SK-N-SH (cell line): ENCODE results near the gene BMF. TPM values are rescaled to one million over a fixed set of nuclear protein-coding genes. Genes with fewer than 3 reads are reported as not detected.
"Not testable (repeated sequence)": the region's sequence is repeated elsewhere in the genome, so short reads cannot be mapped to it uniquely, and the experiment has no call there.

Source experiments
- CTCF ChIA-PET: fragments of 300-600, 350-600 bp; formaldehyde crosslinking; extraction: SDS; loops from one replicate; lab custom pipeline; 2021; lab: Yijun Ruan, JAX
- POLR2A ChIA-PET: fragments of 350-600 bp; sonication (Branson Sonifier 250); formaldehyde crosslinking; extraction: SDS; loops from one replicate; lab custom pipeline; 2020; ENCODE audit warnings: antibody characterized with exemption, inconsistent platforms; lab: Yijun Ruan, JAX
- DNase-seq: peaks from one replicate; pipeline ENCODE4 v3.0.0; 2012
- H2AFZ ChIP-seq: fragments of 200-600 bp; sonication (generic); 2 replicates; pipeline ENCODE4 v1.8.1; 2016; ENCODE audit warnings: antibody characterized with exemption, mild to moderate bottlenecking, low read depth
- H3F3A ChIP-seq: fragments of 200-600 bp; sonication (generic); replicated peaks from 2 replicates; pipeline ENCODE3; 2016; ENCODE audit warnings: antibody characterized with exemption, mild to moderate bottlenecking; ENCODE audit not compliant: insufficient read depth
- H3K27ac ChIP-seq, 2 experiments: fragments of 200-500 bp in 1 of 2; fragments of 200-600 bp in 1 of 2; sonication (Bioruptor generic) in 1 of 2; sonication (generic), shearing (Covaris generic) in 1 of 2; 2 replicates each; pipeline versions ENCODE4 v1.5.1 to v1.6.1; 2014 to 2016; ENCODE audit warnings: low read depth in 2 of 2, inconsistent platforms in 1 of 2, low read length in 1 of 2, mild to moderate bottlenecking in 1 of 2, mixed read lengths in 1 of 2
- H3K27me3 ChIP-seq: fragments of 200-600 bp; sonication (generic), shearing (Covaris generic); 2 replicates; pipeline ENCODE4 v1.6.1; 2016; ENCODE audit warnings: mixed run types; ENCODE audit not compliant: insufficient read depth
- H3K36me3 ChIP-seq, 2 experiments: fragments of 200-500 bp in 1 of 2; fragments of 200-600 bp in 1 of 2; sonication (Bioruptor generic) in 1 of 2; sonication (generic) in 1 of 2; replicated peaks in 1 of 2; 2 replicates each; pipeline versions ENCODE3 to v1.5.1; 2014 to 2016; ENCODE audit warnings: low read length in 1 of 2, mild to moderate bottlenecking in 1 of 2; ENCODE audit not compliant: insufficient read depth in 2 of 2, control insufficient read depth in 1 of 2
- H3K4me1 ChIP-seq, 2 experiments: fragments of 200-500 bp in 1 of 2; fragments of 200-600 bp in 1 of 2; sonication (Bioruptor generic) in 1 of 2; sonication (generic), shearing (Covaris generic) in 1 of 2; 2 replicates each; pipeline versions ENCODE4 v1.5.1 to v1.6.1; 2014 to 2016; ENCODE audit warnings: low read depth in 1 of 2, low read length in 1 of 2, mixed run types in 1 of 2; ENCODE audit not compliant: insufficient read depth in 2 of 2, control insufficient read depth in 1 of 2
- H3K4me2 ChIP-seq: fragments of 200-600 bp; sonication (generic), shearing (Covaris generic); 2 replicates; pipeline ENCODE4 v1.6.1; 2017; ENCODE audit warnings: mixed run types
- H3K4me3 ChIP-seq, 2 experiments: fragments of 200-500 bp in 1 of 2; fragments of 200-600 bp in 1 of 2; sonication (Bioruptor generic) in 1 of 2; sonication (generic), shearing (Covaris generic) in 1 of 2; 2 replicates each; pipeline versions ENCODE4 v1.5.1 to v1.8.1; 2014 to 2016; ENCODE audit warnings: low read depth in 2 of 2, inconsistent platforms in 1 of 2, low read length in 1 of 2, mild to moderate bottlenecking in 1 of 2, mixed read lengths in 1 of 2, moderate library complexity in 1 of 2
- H3K79me2 ChIP-seq: fragments of 200-600 bp; sonication (generic); 2 replicates; pipeline ENCODE4 v1.8.1; 2017; ENCODE audit warnings: mild to moderate bottlenecking; ENCODE audit not compliant: insufficient read depth
- H3K9ac ChIP-seq: fragments of 200-600 bp; sonication (generic); 2 replicates; pipeline ENCODE4 v1.6.1; 2017; ENCODE audit warnings: mixed run types
- H3K9me2 ChIP-seq: fragments of 200-600 bp; sonication (generic); 2 replicates; pipeline ENCODE4 v1.6.1; 2017; ENCODE audit warnings: mixed run types
- H3K9me3 ChIP-seq: fragments of 200-600 bp; sonication (generic); 2 replicates; pipeline ENCODE4 v1.6.1; 2017; ENCODE audit warnings: mixed run types, mild to moderate bottlenecking, moderate library complexity
- H4K20me1 ChIP-seq: fragments of 200-600 bp; sonication (generic); 2 replicates; pipeline ENCODE4 v1.6.1; 2017; ENCODE audit warnings: mild to moderate bottlenecking, mixed run types; ENCODE audit not compliant: insufficient read depth
- CHD2 ChIP-seq: fragments of 150-350 bp; IDR thresholded peaks from 2 replicates; pipeline ENCODE4 v1.6.1; 2018; ENCODE audit warnings: low read length; ENCODE audit not compliant: partially characterized antibody
- ELF1 ChIP-seq: IDR thresholded peaks from 2 replicates; pipeline ENCODE4 v1.4.0; 2012
- EZH2phosphoT487 ChIP-seq: fragments of 200-600 bp; sonication (generic); IDR thresholded peaks from 2 replicates; pipeline ENCODE4 v1.6.1; 2017; ENCODE audit warnings: low read depth, mixed run types, mild to moderate bottlenecking, antibody characterized with exemption, moderate library complexity, borderline replicate concordance
- GATA2 ChIP-seq: sonication (generic); formaldehyde crosslinking; IDR thresholded peaks from 2 replicates; pipeline ENCODE4 v1.5.0; 2020; ENCODE audit warnings: mild to moderate bottlenecking, missing genetic modification reagents
- MXI1 ChIP-seq: IDR thresholded peaks from 2 replicates; pipeline ENCODE4 v1.6.1; 2012; ENCODE audit warnings: mild to moderate bottlenecking, low read depth, low read length, improper control_type of control experiment
- NFIC ChIP-seq: IDR thresholded peaks from 2 replicates; pipeline ENCODE4 v1.4.0; 2012; ENCODE audit warnings: borderline replicate concordance
- SMC3 ChIP-seq: IDR thresholded peaks from 2 replicates; pipeline ENCODE4 v1.6.1; 2012; ENCODE audit warnings: low read depth, low read length, improper control_type of control experiment
- USF1 ChIP-seq: IDR thresholded peaks from 2 replicates; pipeline ENCODE4 v1.4.0; 2012; ENCODE audit warnings: low read depth, borderline replicate concordance
- YY1 ChIP-seq: IDR thresholded peaks from 2 replicates; pipeline ENCODE4 v1.4.0; 2012; ENCODE audit warnings: low read depth, mild to moderate bottlenecking
- WGBS: methylation state at CpG from one replicate; pipeline ENCODE4 v1.1.6; 2017; ENCODE audit warnings: low lambda C conversion rate; 5-methylcytosine and 5-hydroxymethylcytosine counted together
- polyA plus RNA-seq, 3 experiments: library from polyadenylated mRNA; depleted of rRNA; stranded (reverse); fragments of >200 nt; gene quantifications; 2 replicates each; pipeline ENCODE4 v1.2.3, GENCODE V29; 2012
- TF ChIP-seq, protein P1 (sequence below): fragments of 200-600 bp; sonication (generic); IDR thresholded peaks from 2 replicates; pipeline ENCODE4 v1.6.1; 2017; ENCODE audit warnings: antibody characterized with exemption, mild to moderate bottlenecking, moderate library complexity

Gene BMF
- polyA plus RNA-seq, 1 of the 3 experiments (the other 2 are of a cell fraction): 0.72 TPM

- TF ChIP-seq EZH2phosphoT487 (no peak), NFIC (no peak), ELF1 (no peak), SMC3 (no peak), USF1 (no peak), CHD2 (no peak), MXI1 (no peak), GATA2 (CRISPR knock-in tag) (no peak)
- TF ChIP-seq, protein P1, sequence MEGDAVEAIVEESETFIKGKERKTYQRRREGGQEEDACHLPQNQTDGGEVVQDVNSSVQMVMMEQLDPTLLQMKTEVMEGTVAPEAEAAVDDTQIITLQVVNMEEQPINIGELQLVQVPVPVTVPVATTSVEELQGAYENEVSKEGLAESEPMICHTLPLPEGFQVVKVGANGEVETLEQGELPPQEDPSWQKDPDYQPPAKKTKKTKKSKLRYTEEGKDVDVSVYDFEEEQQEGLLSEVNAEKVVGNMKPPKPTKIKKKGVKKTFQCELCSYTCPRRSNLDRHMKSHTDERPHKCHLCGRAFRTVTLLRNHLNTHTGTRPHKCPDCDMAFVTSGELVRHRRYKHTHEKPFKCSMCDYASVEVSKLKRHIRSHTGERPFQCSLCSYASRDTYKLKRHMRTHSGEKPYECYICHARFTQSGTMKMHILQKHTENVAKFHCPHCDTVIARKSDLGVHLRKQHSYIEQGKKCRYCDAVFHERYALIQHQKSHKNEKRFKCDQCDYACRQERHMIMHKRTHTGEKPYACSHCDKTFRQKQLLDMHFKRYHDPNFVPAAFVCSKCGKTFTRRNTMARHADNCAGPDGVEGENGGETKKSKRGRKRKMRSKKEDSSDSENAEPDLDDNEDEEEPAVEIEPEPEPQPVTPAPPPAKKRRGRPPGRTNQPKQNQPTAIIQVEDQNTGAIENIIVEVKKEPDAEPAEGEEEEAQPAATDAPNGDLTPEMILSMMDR: no peak
Measured at GRCh38 chr15:40079456-40079855, 29.2 kb downstream of the BMF start (continued).

GRCh38 chr15:40075298-40076044 is 33.2 kb downstream of the BMF start:
- Histone ChIP-seq H3K79me2 (no peaks in the 10 kb centered on the region), H3K4me1 (peaks cover 0 to 5% of the 10 kb centered on the region in 2 experiments; a peak in 1 of 4 replicates), H3K4me2 (no peak overlapping the region), H3K9me3 (no peaks in the 10 kb centered on the region), H3K27me3 (no peaks in the 10 kb centered on the region), H3K9ac (no peak overlapping the region), H2AFZ (no peak overlapping the region), H3K4me3 (no peak overlapping the region), H4K20me1 (no peaks in the 10 kb centered on the region), H3F3A (no peaks in the 10 kb centered on the region), H3K9me2 (no peaks in the 10 kb centered on the region), H3K36me3 (no peaks in the 10 kb centered on the region), H3K27ac (no peak overlapping the region)
- ChIA-PET CTCF (interaction anchor here (0.6 kb wide), 1 partner anchor 199 kb away, joined by 3 read pairs; no protein-coding TSS in a partner anchor), POLR2A (no interaction called here)
- DNase-seq: no peak
- 85% methylated on average over 18 of the region's 18 CpGs for WGBS
- TF ChIP-seq GATA2 (CRISPR knock-in tag) (no peak), YY1 (no peak)

DNA sequence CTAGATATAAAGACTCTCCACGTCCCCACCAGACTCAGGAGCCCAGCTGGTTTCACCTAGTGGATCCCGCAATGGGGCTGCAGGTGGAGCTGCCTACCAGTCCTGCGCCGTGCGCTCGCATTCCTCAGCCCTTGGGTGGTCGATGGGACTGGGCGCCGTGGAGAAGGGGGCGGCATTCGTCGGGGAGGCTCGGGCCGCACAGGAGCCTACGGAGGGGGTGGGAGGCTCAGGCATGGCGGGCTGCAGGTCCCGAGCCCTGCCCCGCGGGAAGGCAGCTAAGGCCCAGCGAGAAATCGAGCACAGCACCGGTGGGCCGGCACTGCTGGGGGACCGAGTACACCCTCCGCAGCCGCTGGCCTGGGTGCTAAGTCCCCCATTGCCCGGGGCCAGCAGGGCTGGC is 34.0 kb downstream of the BMF start:
- H3K9me2 ChIP-seq, H3K27ac ChIP-seq, H3K79me2 ChIP-seq, CTCF ChIA-PET, H4K20me1 ChIP-seq, H3K36me3 ChIP-seq, POLR2A ChIA-PET, H3K4me2 ChIP-seq, H2AFZ ChIP-seq, H3K27me3 ChIP-seq, H3K4me1 ChIP-seq, H3F3A ChIP-seq, H3K9me3 ChIP-seq, H3K9ac ChIP-seq, H3K4me3 ChIP-seq, DNase-seq: not testable (repeated sequence)
- WGBS: 93% methylated on average over 15 of the region's 27 CpGs

GRCh38 chr15:40073716-40074490 is 34.8 kb downstream of the BMF start:
- CTCF ChIA-PET: interaction anchor here (0.7 kb wide), 1 partner anchor 11 kb away, joined by 3 read pairs; no protein-coding TSS in a partner anchor

More at GRCh38 chr15:40073716-40074490, 34.8 kb downstream of the BMF start:
- H2AFZ ChIP-seq, DNase-seq, H3K79me2 ChIP-seq, H3K27ac ChIP-seq, H3K27me3 ChIP-seq, H4K20me1 ChIP-seq, H3K4me3 ChIP-seq, H3K9me2 ChIP-seq, H3K9ac ChIP-seq, H3K4me2 ChIP-seq, H3K9me3 ChIP-seq, POLR2A ChIA-PET, H3F3A ChIP-seq, H3K36me3 ChIP-seq: not testable (repeated sequence)
- 93% methylated on average over 31 of the region's 34 CpGs for WGBS
- H3K4me1 ChIP-seq: peaks cover 12 to 13% of the 10 kb centered on the region in 2 experiments; a peak in 3 of 4 replicates
